ENCODE data around the gene ZMYM3. TPM values are rescaled to one million over a fixed set of nuclear protein-coding genes. Genes with fewer than 3 reads are reported as not detected.
"Not testable (repeated sequence)": the region's sequence is repeated elsewhere in the genome, so short reads cannot be mapped to it uniquely, and the experiment has no call there.

The ZMYM3 gene
- 11.7 and 12.8 TPM in 2 replicates for total RNA-seq

DNA sequence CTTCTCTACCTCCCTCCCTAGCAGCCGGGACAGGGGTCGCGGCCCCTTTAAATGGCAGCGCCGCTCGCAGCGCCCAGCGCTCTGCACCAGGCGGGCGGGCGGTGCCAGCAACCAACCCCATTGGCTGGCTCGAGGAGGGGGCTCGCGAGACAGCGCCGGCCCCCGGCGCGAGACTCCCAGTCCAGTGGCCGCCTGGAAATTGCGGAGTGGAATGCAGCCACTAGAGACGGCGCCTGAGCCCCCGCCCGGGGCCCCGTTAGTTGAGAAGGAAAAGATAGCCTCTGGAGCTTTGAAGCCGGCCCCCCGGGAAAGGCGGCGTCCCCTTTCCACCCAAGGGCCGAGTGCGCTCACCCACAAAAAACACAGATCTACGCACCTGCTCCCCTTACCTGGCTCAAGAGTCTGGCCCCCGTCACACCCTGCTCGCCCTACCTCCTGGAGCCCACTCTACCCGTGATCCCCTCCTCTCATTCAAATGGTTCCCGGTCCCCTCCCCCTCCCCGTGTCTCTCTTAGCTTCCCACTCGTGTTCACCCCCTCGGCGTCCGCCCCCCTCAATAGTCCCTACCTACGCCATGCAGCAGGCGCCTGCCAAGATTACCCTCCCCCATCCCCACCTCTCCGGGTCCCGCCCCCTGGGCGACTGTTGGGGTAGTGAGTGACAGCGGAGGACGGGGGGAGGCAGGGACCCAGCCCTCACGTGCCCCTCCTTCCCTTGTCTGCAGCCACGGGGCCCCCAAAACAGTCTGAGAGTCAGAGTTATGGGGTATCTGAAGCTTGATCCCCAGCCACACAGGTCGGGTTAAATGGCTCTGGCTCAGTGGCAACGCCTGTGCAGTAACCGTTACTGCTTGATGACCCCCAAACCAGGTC, at the start of gene ZMYM3:
TSS of gene ZMYM3 (minus strand) at position 49 of the 872 bp plus-strand sequence. CDS start 885 bp downstream, outside the sequence.
- peak; percentile 50 for DNase-seq (ENCODE audit: low read depth, low spot score)

DNA sequence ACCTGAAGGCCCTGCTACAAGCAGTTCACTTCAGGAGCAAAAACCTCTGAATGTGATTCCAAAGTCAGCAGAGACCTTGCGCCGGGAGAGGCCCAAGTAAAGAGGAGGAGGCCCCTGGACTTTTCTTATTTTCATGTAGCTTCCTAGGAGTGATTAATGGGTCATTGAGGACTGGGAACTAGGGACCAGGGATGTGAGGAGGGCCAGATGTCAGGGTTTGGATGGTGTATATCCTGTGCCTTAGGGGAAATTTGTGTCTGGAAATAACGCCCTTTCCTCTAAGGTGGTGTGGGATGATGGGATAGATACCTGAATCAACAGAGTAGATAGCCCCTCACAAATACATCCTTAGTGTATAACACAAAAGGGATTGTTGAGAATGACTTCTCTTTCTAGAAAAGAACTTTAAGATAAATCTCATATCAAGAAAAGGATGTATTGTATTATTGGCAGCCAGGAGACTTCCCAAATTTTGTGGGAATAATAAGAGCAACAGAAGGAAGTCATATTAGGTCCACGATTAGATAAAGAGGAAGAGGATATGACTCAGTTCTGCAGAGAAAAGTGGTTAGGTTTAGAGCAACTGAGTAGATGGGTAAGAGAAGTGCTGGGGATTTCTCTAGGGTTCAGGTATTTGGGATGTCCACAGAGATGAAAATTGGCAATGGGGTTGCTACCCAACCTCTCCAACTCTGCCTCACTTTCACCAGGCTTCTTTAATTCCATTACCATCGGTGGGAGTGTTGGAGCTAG, 48.7 kb upstream of the ZMYM3 start:
- DNase-seq (ENCODE audit: low read depth, low spot score), result no peak

DNA sequence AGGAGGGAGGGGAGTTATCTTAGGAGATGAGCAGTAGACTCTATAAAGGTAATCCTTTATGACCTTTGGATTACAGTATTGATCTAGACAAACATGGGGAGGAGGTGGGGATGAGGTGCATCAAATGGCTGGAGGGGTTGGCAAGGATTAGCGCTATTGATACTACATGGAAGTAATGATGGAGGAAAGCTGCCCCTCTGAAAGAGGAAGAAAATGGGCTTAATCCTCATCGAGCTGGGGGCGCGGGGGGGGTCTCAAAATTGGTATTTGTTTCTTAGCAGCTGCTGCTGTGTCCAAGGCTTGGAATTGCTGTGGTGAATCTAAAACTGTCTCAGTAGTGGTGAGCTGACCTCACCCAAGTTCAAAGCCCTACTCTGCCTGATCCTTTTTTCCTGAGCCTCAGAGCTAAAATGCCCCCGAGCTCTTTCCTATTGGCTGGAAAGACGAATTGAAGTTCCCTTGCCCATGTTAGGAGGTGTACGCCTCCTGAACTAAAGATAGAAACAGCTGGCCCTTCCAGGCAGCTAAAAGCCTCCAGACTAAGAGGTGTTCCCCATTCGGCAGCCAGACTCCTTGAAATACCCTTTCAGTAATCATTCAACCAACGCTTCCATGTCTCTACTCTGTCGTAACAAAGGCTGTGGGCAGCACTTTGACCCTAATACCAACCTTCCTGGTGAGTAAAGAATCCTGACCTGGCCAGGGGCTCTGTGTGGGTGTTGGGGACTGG, 47.4 kb upstream of the ZMYM3 start, which contains the start of gene ITGB1BP2:
TSS of gene ITGB1BP2 (plus strand) at position 556 of the 730 bp plus-strand sequence. CDS start at position 613, 57 bp downstream.
- no peak for DNase-seq (ENCODE audit: low read depth, low spot score)

GRCh38 chrX:71300495-71300894, 46.6 kb upstream of the ZMYM3 start:
- not testable (repeated sequence) for DNase-seq (ENCODE audit: low read depth, low spot score)

- DNase-seq (ENCODE audit: low read depth, low spot score), result not testable (repeated sequence)
These were observed 46.1 kb upstream of the ZMYM3 start for GRCh38 chrX:71300064-71300463.

DNA sequence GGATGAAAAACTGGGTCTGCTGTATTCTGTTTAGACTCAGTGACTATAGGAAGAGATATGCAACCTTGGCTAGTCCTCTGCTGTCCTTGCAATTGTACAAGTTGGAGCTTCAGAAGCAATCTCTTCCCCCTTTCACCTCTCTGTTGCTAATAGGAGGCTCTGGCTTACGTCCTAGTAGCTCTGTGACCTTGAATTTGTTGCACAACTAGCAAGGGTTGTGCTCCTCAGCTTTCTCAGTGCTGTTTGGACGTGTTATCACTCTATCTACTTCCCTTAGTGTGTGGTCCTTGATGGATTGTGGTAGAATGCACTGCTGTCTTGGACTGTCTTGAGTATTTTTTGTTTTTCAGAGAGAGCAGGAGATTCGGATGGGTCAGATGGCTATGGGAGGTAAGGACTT, 44.2 kb upstream of the ZMYM3 start:
- no peak for DNase-seq (ENCODE audit: low read depth, low spot score)

- no peak for DNase-seq (ENCODE audit: low read depth, low spot score)
These were observed 42.9 kb upstream of the ZMYM3 start for GRCh38 chrX:71296806-71297205.

DNA sequence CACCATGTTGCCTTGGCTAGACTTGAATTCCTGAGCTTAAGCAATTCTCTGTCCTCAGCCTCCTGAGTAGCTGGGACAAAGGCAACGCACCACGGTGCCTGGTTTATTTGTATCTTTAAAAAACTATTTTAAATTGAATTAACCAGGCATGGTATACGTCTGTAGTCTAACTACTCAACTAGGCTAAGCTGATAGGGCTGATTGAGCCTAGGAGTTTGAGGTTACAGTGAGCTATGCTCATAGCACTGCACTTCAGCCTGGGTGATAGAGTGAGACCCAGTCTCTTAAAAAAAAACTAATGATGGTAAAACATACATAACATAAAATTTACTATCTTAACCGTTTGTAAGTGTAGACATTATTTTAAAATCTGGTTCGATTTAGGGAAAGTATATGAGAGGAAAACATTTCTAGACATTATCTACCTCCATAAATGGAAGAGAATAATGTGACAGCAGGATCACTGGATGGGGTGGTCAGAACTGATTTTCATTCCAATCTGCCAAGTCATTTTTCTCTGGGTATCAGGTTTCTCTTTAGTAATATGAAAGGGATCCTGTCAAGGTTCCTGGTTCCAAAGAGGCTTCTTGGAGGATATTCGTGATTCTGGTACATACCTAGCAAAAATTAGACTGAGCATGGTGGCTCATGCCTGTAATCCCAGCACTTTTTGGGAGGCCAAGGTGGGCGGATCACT, 38.9 kb upstream of the ZMYM3 start:
- DNase-seq (ENCODE audit: low read depth, low spot score), result no peak

GRCh38 chrX:71291381-71291780, 37.4 kb upstream of the ZMYM3 start:
- no peak for DNase-seq (ENCODE audit: low read depth, low spot score)

GRCh38 chrX:71285929-71286328, 32.0 kb upstream of the ZMYM3 start:
- no peak for DNase-seq (ENCODE audit: low read depth, low spot score)

- DNase-seq (ENCODE audit: low read depth, low spot score), result peak; percentile 91
These were observed 29.6 kb upstream of the ZMYM3 start, which contains the start of gene NONO for GRCh38 chrX:71283403-71284143. Gene NONO, plus strand, starts transcription at chrX:71283635. Its CDS starts 7,003 bp downstream, at chrX:71290638.

GRCh38 chrX:71282514-71283402, 28.8 kb upstream of the ZMYM3 start:
- DNase-seq (ENCODE audit: low read depth, low spot score), result no peak

DNA sequence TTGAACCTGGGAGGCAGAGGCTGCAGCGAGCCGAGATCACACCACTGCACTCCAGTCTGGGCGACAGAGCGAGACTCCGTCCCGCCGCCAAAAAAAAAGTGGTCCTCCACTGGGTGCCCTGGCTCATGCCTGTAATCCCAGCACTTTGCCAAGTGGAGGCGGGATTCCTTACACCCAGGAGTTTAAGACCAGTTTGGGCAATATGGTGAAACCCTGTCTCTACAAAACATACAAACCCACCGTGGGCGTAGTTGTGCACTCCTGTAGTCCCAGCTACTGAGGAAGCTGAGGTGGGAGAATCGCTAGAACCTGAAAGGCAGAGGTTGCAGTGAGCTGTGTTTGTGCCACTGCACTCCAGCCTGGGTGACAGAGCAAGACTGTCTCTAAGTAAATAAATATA, 27.4 kb upstream of the ZMYM3 start:
- not testable (repeated sequence) for DNase-seq (ENCODE audit: low read depth, low spot score)

- not testable (repeated sequence) for DNase-seq (ENCODE audit: low read depth, low spot score)
These were observed 18.4 kb upstream of the ZMYM3 start for GRCh38 chrX:71272313-71272712.

- DNase-seq (ENCODE audit: low read depth, low spot score), result no peak
These were observed 16.0 kb upstream of the ZMYM3 start for GRCh38 chrX:71269801-71270395.

DNA sequence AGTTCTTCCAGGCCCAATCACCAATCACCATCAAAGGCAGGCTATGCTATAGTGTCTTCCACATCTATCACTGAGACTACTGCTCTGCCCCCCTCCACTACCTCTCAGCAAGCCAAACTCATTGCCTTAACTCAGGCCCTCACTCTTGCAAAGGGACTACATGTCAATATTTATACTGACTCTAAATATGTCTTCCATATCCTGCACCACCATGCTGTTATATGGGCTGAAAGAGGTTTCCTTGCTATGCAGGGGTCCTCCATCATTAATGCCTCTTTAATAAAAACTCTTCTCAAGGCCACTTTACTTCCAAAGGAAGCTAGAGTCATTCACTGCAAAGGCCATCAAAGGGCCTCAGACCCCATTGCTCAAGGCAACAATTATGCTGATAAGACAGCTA, 14.7 kb upstream of the ZMYM3 start:
- not testable (repeated sequence) for DNase-seq (ENCODE audit: low read depth, low spot score)

GRCh38 chrX:71256856-71257255, 2.9 kb upstream of the ZMYM3 start:
- DNase-seq (ENCODE audit: low read depth, low spot score), result no peak

- DNase-seq (ENCODE audit: low read depth, low spot score), result no peak
These were observed 2.1 kb upstream of the ZMYM3 start for GRCh38 chrX:71256051-71256450.
